Measurements from ENCODE around the gene BTBD2. TPM values are rescaled to one million over a fixed set of nuclear protein-coding genes. Genes with fewer than 3 reads are reported as not detected.

BTBD2 gene
- total and polyA plus RNA-seq, 4 donors, result 7.4 to 25.1 (median 20.2) TPM

GRCh38 chr19:2012941-2013682 is 2.4 kb downstream of the BTBD2 start:
- peaks cover 4 to 11% (median 4%) of the 10 kb centered on the region in 4 donors for H3K4me1 ChIP-seq (ENCODE audit: control insufficient read depth in 4 of 4, insufficient read depth in 4 of 4, low read length in 3 of 4)
- H3K27me3 ChIP-seq (ENCODE audit: control insufficient read depth in 4 of 4, insufficient read depth in 4 of 4, low read length in 3 of 4), result no peaks in the 10 kb centered on the region
- no peaks in the 10 kb centered on the region for H3K9me3 ChIP-seq (ENCODE audit: control insufficient read depth in 4 of 4, low read length in 3 of 4)
- no peak overlapping the region for H3K9ac ChIP-seq (ENCODE audit: low read depth in 1 of 2, low read length in 2 of 2)
- no peak for DNase-seq (ENCODE audit: low spot score)
- TF ChIP-seq HNF4A (conservative IDR thresholded peaks at IDR 0.05) (no peak), NR2F2 (IDR thresholded peaks at IDR 0.05) (no peak), SP1 (IDR thresholded peaks at IDR 0.05) (no peak), RXRA (IDR thresholded peaks at IDR 0.05) (no peak), MAX (IDR thresholded peaks at IDR 0.05) (no peak), ZBTB33 (IDR thresholded peaks at IDR 0.05) (no peak), GABPA (IDR thresholded peaks at IDR 0.05 in 1 of 2, conservative IDR thresholded peaks at IDR 0.05 in 1 of 2) (no peak), HNF4G (IDR thresholded peaks at IDR 0.05) (no peak), TAF1 (conservative IDR thresholded peaks at IDR 0.05) (no peak)
- TF ChIP-seq, protein P1, sequence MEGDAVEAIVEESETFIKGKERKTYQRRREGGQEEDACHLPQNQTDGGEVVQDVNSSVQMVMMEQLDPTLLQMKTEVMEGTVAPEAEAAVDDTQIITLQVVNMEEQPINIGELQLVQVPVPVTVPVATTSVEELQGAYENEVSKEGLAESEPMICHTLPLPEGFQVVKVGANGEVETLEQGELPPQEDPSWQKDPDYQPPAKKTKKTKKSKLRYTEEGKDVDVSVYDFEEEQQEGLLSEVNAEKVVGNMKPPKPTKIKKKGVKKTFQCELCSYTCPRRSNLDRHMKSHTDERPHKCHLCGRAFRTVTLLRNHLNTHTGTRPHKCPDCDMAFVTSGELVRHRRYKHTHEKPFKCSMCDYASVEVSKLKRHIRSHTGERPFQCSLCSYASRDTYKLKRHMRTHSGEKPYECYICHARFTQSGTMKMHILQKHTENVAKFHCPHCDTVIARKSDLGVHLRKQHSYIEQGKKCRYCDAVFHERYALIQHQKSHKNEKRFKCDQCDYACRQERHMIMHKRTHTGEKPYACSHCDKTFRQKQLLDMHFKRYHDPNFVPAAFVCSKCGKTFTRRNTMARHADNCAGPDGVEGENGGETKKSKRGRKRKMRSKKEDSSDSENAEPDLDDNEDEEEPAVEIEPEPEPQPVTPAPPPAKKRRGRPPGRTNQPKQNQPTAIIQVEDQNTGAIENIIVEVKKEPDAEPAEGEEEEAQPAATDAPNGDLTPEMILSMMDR (IDR thresholded peaks at IDR 0.05; ENCODE audit: low read depth, low read length, missing input control), result no peak
- WGBS, result 94% methylated on average over 21 of the region's 21 CpGs
- peaks cover 0 to 2% (median under 1%) of the 10 kb centered on the region in 4 donors for H3K36me3 ChIP-seq (ENCODE audit: control insufficient read depth in 4 of 4, insufficient read depth in 3 of 4, low read depth in 1 of 4, low read length in 3 of 4)
- no peak overlapping the region for H3K27ac ChIP-seq (ENCODE audit: low read depth in 1 of 2, low read length in 2 of 2)
- no peak overlapping the region for H3K4me3 ChIP-seq (ENCODE audit: low read depth in 1 of 3, low read length in 3 of 3)

DNA sequence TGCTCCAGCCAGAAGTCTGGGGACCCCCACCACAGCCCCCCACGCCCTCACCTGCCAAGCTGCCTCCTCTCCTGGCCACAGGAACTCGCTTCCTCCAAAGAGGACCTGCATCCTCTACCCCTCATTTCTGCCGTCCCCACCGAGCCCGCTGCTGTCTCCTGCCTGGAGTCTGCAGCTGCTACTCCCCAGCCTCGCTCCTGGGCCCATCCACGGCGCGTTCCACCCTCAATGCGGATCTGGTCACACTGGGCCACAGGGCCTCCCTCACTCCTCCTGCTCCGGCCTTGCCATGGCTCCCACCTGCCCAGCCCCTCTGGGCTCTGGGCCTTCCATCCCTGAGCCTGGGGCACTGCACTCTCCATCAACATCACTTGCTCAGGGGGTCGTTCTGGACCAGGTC is 4.3 kb downstream of the BTBD2 start:
- Histone ChIP-seq H3K27me3 (ENCODE audit: control insufficient read depth in 4 of 4, insufficient read depth in 4 of 4, low read length in 3 of 4) (no peaks in the 10 kb centered on the region), H3K4me3 (ENCODE audit: low read depth in 1 of 3, low read length in 3 of 3) (no peak overlapping the region), H3K9ac (ENCODE audit: low read depth in 1 of 2, low read length in 2 of 2) (no peak overlapping the region), H3K27ac (ENCODE audit: low read depth in 1 of 2, low read length in 2 of 2) (no peak overlapping the region), H3K9me3 (ENCODE audit: control insufficient read depth in 4 of 4, low read length in 3 of 4) (no peaks in the 10 kb centered on the region), H3K4me1 (ENCODE audit: control insufficient read depth in 4 of 4, insufficient read depth in 4 of 4, low read length in 3 of 4) (peaks cover 2 to 11% (median 3%) of the 10 kb centered on the region in 4 donors), H3K36me3 (ENCODE audit: control insufficient read depth in 4 of 4, insufficient read depth in 3 of 4, low read depth in 1 of 4, low read length in 3 of 4) (peaks cover 0 to 2% (median under 1%) of the 10 kb centered on the region in 4 donors)
- no peak for DNase-seq (ENCODE audit: low spot score)
- TF ChIP-seq TAF1 (conservative IDR thresholded peaks at IDR 0.05) (no peak), ATF3 (IDR thresholded peaks at IDR 0.05) (no peak), MAX (IDR thresholded peaks at IDR 0.05) (no peak), REST (IDR thresholded peaks at IDR 0.05) (no peak), YY1 (IDR thresholded peaks at IDR 0.05) (no peak), ZBTB33 (IDR thresholded peaks at IDR 0.05) (no peak), GABPA (IDR thresholded peaks at IDR 0.05 in 1 of 2, conservative IDR thresholded peaks at IDR 0.05 in 1 of 2) (no peak), RAD21 (IDR thresholded peaks at IDR 0.05) (no peak), FOXA2 (IDR thresholded peaks at IDR 0.05) (no peak), EGR1 (IDR thresholded peaks at IDR 0.05; ENCODE audit: low read depth in 2 of 2) (no peak)
- TF ChIP-seq, protein P1 (IDR thresholded peaks at IDR 0.05; ENCODE audit: low read depth, low read length, missing input control), result no peak
- WGBS, result 94% methylated on average over 12 of the region's 12 CpGs

All from liver (tissue), 9 donors.